NCI-H187 (cell line): ENCODE results near the gene MPV17.

ENCODE experiments used
- DNase-seq, 2 experiments: peaks; one replicate each; lab custom pipeline; 2025; lab: John Stamatoyannopoulos, UW

Gene MPV17

GRCh38 chr2:27264753-27265535, 58.0 kb downstream of the MPV17 start:
- DNase-seq, result peak; percentile 30 to 70

- DNase-seq, result no peak
These were observed 58.6 kb downstream of the MPV17 start for GRCh38 chr2:27264253-27264752.

GRCh38 chr2:27263287-27264252, 59.3 kb downstream of the MPV17 start:
- no peak for DNase-seq

GRCh38 chr2:27262379-27263286, 60.3 kb downstream of the MPV17 start, which contains the start of gene SLC30A3:
Gene SLC30A3, minus strand, starts transcription at chr2:27263047. Its CDS starts 141 bp downstream, at chr2:27262906.
- DNase-seq, result no peak

- DNase-seq, result no peak
These were observed 61.0 kb downstream of the MPV17 start for GRCh38 chr2:27261926-27262298.

- DNase-seq, result no peak
These were observed 61.5 kb downstream of the MPV17 start for GRCh38 chr2:27261241-27261925.
